HCT116 (cell line): ENCODE results near the gene ATP6V0D1. TPM values are rescaled to one million over a fixed set of nuclear protein-coding genes. Genes with fewer than 3 reads are reported as not detected.

Experiments used
- ATAC-seq: fragments of 200-7000 bp; cut with Tn5 transposase; 2 replicates; pipeline ENCODE4 v1.9.1; 2020; ENCODE audit warnings: mild to moderate bottlenecking, moderate library complexity
- BruUV-seq: library from RNA; stranded (reverse); fragments of 400-500 nt; replicated peaks from 2 replicates; lab custom pipeline; 2021; lab: Mats Ljungman, UMichigan
- CTCF ChIA-PET: fragments of 300-600 bp; sonication (Branson Sonifier 250); formaldehyde crosslinking; loops from one replicate; lab custom pipeline; 2021; ENCODE audit warnings: antibody characterized with exemption; lab: Charles Lee
- POLR2A ChIA-PET: fragments of 300-600, 350-600 bp; sonication (Branson Sonifier 250); formaldehyde crosslinking; loops from one replicate; lab custom pipeline; 2021; ENCODE audit warnings: antibody characterized with exemption; lab: Charles Lee
- RAD21 ChIA-PET, 2 experiments: fragments of 300-600 bp; sonication (Branson Sonifier 250); formaldehyde crosslinking; loops; one replicate each; lab custom pipeline; 2023; ENCODE audit warnings: low total read pairs in 2 of 2; ENCODE audit not compliant: uncharacterized antibody in 2 of 2, unreplicated experiment in 2 of 2, low non-redundant PET in 1 of 2; lab: Charles Lee
- DNase-seq: peaks from one replicate; pipeline ENCODE4 v3.0.0-alpha.2; 2010; ENCODE audit warnings: low read depth, low spot score
- H2AFZ ChIP-seq: fragments of 200-600 bp; shearing (Covaris generic), sonication (generic); 2 replicates; pipeline ENCODE4 v1.6.1; 2017; ENCODE audit warnings: low read depth, mixed run types, mixed read lengths, antibody characterized with exemption, low read length; ENCODE audit not compliant: poor library complexity, severe bottlenecking
- H3K27ac ChIP-seq: 2 replicates; pipeline ENCODE4 v1.5.1; 2012; ENCODE audit warnings: low read depth, low read length
- H3K27me3 ChIP-seq: fragments of 200-600 bp; sonication (generic); 2 replicates; pipeline ENCODE4 v1.6.1; 2016; ENCODE audit warnings: mixed run types, low read length, mixed read lengths; ENCODE audit not compliant: insufficient read depth
- H3K36me3 ChIP-seq, 2 experiments: fragments of 200-500 bp in 1 of 2; fragments of 200-600 bp in 1 of 2; sonication (Bioruptor generic) in 1 of 2; sonication (generic) in 1 of 2; 2 replicates each; pipeline versions ENCODE4 v1.5.1 to v1.6.1; 2014 to 2016; ENCODE audit warnings: low read length in 2 of 2, inconsistent platforms in 1 of 2, mixed read lengths in 1 of 2, mixed run types in 1 of 2; ENCODE audit not compliant: insufficient read depth in 2 of 2, control insufficient read depth in 1 of 2
- H3K4me1 ChIP-seq, 2 experiments: fragments of 200-600 bp in 1 of 2; sonication (generic) in 1 of 2; 2 replicates each; pipeline versions ENCODE4 v1.5.1 to v1.6.1; 2012 to 2017; ENCODE audit warnings: low read length in 2 of 2, inconsistent platforms in 1 of 2, mild to moderate bottlenecking in 1 of 2, mixed read lengths in 1 of 2, mixed run types in 1 of 2, moderate library complexity in 1 of 2; ENCODE audit not compliant: insufficient read depth in 2 of 2, control insufficient read depth in 1 of 2
- H3K4me2 ChIP-seq: fragments of 200-600 bp; sonication (generic); 2 replicates; pipeline ENCODE4 v1.6.1; 2017; ENCODE audit warnings: mixed run types, low read length, mixed read lengths
- H3K4me3 ChIP-seq, 2 experiments: fragments of 200-600 bp in 1 of 2; sonication (generic) in 1 of 2; replicated peaks in 1 of 2; 2 replicates each; pipeline ENCODE4 v1.5.1; 2011 to 2016; ENCODE audit warnings: low read length in 2 of 2, control low read depth in 1 of 2, low read depth in 1 of 2, mild to moderate bottlenecking in 1 of 2, mixed read lengths in 1 of 2, mixed run types in 1 of 2
- H3K79me2 ChIP-seq: fragments of 200-600 bp; sonication (generic); 2 replicates; pipeline ENCODE4 v1.6.1; 2017; ENCODE audit warnings: mild to moderate bottlenecking, mixed run types, low read length, moderate library complexity, mixed read lengths; ENCODE audit not compliant: insufficient read depth
- H3K9ac ChIP-seq: fragments of 200-600 bp; sonication (generic); 2 replicates; pipeline ENCODE4 v1.6.1; 2016; ENCODE audit warnings: low read length, mixed read lengths
- H3K9me2 ChIP-seq: fragments of 200-600 bp; sonication (generic), shearing (Covaris generic); 2 replicates; pipeline ENCODE4 v1.6.1; 2017; ENCODE audit warnings: mixed run types, mild to moderate bottlenecking, moderate library complexity; ENCODE audit not compliant: insufficient read depth
- H3K9me3 ChIP-seq, 2 experiments: fragments of 200-500 bp in 1 of 2; fragments of 200-600 bp in 1 of 2; sonication (Bioruptor generic) in 1 of 2; sonication (generic) in 1 of 2; 2 replicates each; pipeline ENCODE4 v1.6.1; 2014 to 2017; ENCODE audit warnings: low read length in 2 of 2, mixed read lengths in 2 of 2, inconsistent platforms in 1 of 2, low read depth in 1 of 2, mild to moderate bottlenecking in 1 of 2, mixed run types in 1 of 2, moderate library complexity in 1 of 2; ENCODE audit not compliant: control insufficient read depth in 1 of 2, insufficient read depth in 1 of 2
- H4K20me1 ChIP-seq: fragments of 200-600 bp; sonication (generic), shearing (Covaris generic); 2 replicates; pipeline ENCODE4 v1.6.1; 2017; ENCODE audit warnings: mixed run types, mild to moderate bottlenecking, moderate library complexity; ENCODE audit not compliant: insufficient read depth
- CBX3 ChIP-seq: IDR thresholded peaks from 2 replicates; pipeline ENCODE4 v1.6.1; 2012; ENCODE audit warnings: low read depth
- CEBPB ChIP-seq: IDR thresholded peaks from 2 replicates; pipeline ENCODE4 v1.6.1; 2012; ENCODE audit warnings: low read depth
- EGR1 ChIP-seq: IDR thresholded peaks from 2 replicates; pipeline ENCODE4 v1.6.1; 2012; ENCODE audit warnings: low read depth
- EZH2 ChIP-seq: fragments of 200-600 bp; sonication (generic); IDR thresholded peaks from 2 replicates; pipeline ENCODE4 v1.6.1; 2017; ENCODE audit warnings: antibody characterized with exemption, mixed run types
- FOSL1 ChIP-seq: IDR thresholded peaks from 2 replicates; pipeline ENCODE4 v1.6.1; 2012; ENCODE audit warnings: low read depth
- POLR2AphosphoS5 ChIP-seq: IDR thresholded peaks from 2 replicates; pipeline ENCODE4 v1.6.1; 2011; ENCODE audit warnings: mild to moderate bottlenecking, low read depth, low read length, moderate library complexity
- SIN3A ChIP-seq: IDR thresholded peaks from 2 replicates; pipeline ENCODE4 v1.6.1; 2012; ENCODE audit warnings: low read depth
- SRF ChIP-seq: IDR thresholded peaks from 2 replicates; pipeline ENCODE4 v1.6.1; 2012; ENCODE audit warnings: low read depth
- YY1 ChIP-seq: IDR thresholded peaks from 2 replicates; pipeline ENCODE4 v1.6.1; 2011; ENCODE audit warnings: low read length, low read depth, moderate library complexity, mild to moderate bottlenecking; ENCODE audit not compliant: insufficient replicate concordance; ENCODE audit errors: extremely low read depth
- ZFX ChIP-seq: fragments of 450-650 bp; IDR thresholded peaks from 2 replicates; pipeline ENCODE4 v1.6.1; 2017
- ZNF274 ChIP-seq: fragments of 200-500 bp; sonication (Bioruptor generic); IDR thresholded peaks from 2 replicates; pipeline ENCODE4 v1.6.1; 2014; ENCODE audit warnings: mild to moderate bottlenecking, low read depth, low read length, inconsistent platforms
- intact Hi-C: fragments of 100-400 bp; cut with micrococcal nuclease; formaldehyde crosslinking; loops from 2 replicates; pipeline ENCODE4 v1.10.0; 2022
- total RNA-seq: library from RNA; stranded (reverse); gene quantifications from one replicate; pipeline ENCODE4 v1.2.1, GENCODE V29; 2021; ENCODE audit not compliant: unreplicated experiment
- TF ChIP-seq, protein P1 (sequence below), 3 experiments: fragments of 200-600 bp in 1 of 3; sonication (generic) in 1 of 3; IDR thresholded peaks in 2 of 3; conservative IDR thresholded peaks in 1 of 3; 2 replicates each; pipeline ENCODE4 v1.5.1; 2012 to 2017; ENCODE audit warnings: low read depth in 2 of 3, low read length in 2 of 3, antibody characterized with exemption in 1 of 3, borderline replicate concordance in 1 of 3, control low read depth in 1 of 3, mild to moderate bottlenecking in 1 of 3, mixed read lengths in 1 of 3, mixed run types in 1 of 3, moderate library complexity in 1 of 3; ENCODE audit not compliant: insufficient read depth in 1 of 3

Gene ATP6V0D1
- total RNA-seq, 1 experiment from 2014 or later, result 36.6 TPM

DNA sequence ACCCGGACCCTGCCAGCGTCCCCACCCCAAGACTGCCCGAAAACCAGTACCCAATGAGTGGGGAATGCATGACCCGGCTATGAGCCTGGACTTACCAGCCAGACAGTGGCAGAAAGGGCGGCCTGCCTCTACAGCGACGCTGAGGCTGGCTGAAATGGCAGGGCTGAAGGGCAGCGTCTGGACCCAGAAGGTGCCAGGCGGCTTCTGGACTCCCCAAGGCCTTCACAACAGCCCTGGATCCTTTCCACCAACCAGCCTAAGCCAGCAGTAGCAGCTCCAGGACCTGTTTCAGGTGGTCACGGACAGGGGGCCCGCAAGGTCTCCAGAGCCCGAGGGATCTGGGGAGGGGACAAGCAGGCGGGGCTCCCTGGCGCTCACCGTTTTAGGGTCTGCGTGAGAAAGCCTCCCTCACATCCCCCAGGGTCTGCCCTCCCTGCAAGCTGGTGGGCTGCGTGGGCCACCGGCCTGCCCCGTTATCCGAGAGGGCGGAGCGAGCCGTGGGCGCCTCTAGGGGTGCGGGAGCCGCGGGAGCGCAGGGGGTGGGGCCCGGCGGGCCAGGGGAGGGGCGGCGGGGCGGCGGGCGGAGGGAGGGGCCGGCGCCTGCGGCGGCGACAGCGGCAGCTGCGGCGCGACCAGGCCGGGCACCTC, 47.4 kb upstream of the ATP6V0D1 start, which contains the start of gene RIPOR1:
RIPOR1 (plus strand) TSS at position 608 of the 648 bp plus-strand sequence. CDS start 9,618 bp downstream, outside the sequence.
- ChIA-PET POLR2A (no interaction called here), CTCF (interaction anchor here (1.2 to 1.3 kb wide), 2 partner anchors 19 to 34 kb away, joined by 3 to 5 read pairs; no protein-coding TSS in a partner anchor), RAD21 (no interaction called here)
- Histone ChIP-seq H4K20me1 (no peaks in the 10 kb centered on the region), H3K27me3 (no peaks in the 10 kb centered on the region), H3K9me2 (no peaks in the 10 kb centered on the region), H3K9me3 (no peaks in the 10 kb centered on the region), H3K79me2 (peaks cover 30% of the 10 kb centered on the region), H3K4me1 (peaks cover 17 to 58% of the 10 kb centered on the region in 2 experiments), H3K9ac (peak within 1 kb of the TSS; percentile 88), H2AFZ (peak within 1 kb of the TSS; percentile 89), H3K27ac (peak within 1 kb of the TSS; percentile 90), H3K36me3 (no peaks in the 10 kb centered on the region), H3K4me3 (peak within 1 kb of the TSS; percentile 77 to 91), H3K4me2 (peak within 1 kb of the TSS; percentile 99)
- BruUV-seq, result no TSS peak
- ATAC-seq, result peak; percentile 79
- no peak for TF ChIP-seq CBX3
- TF ChIP-seq, protein P1, sequence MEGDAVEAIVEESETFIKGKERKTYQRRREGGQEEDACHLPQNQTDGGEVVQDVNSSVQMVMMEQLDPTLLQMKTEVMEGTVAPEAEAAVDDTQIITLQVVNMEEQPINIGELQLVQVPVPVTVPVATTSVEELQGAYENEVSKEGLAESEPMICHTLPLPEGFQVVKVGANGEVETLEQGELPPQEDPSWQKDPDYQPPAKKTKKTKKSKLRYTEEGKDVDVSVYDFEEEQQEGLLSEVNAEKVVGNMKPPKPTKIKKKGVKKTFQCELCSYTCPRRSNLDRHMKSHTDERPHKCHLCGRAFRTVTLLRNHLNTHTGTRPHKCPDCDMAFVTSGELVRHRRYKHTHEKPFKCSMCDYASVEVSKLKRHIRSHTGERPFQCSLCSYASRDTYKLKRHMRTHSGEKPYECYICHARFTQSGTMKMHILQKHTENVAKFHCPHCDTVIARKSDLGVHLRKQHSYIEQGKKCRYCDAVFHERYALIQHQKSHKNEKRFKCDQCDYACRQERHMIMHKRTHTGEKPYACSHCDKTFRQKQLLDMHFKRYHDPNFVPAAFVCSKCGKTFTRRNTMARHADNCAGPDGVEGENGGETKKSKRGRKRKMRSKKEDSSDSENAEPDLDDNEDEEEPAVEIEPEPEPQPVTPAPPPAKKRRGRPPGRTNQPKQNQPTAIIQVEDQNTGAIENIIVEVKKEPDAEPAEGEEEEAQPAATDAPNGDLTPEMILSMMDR (IDR thresholded peaks at IDR 0.05 in 2 of 3, conservative IDR thresholded peaks at IDR 0.05 in 1 of 3; ENCODE audit: borderline replicate concordance in 1 of 3, insufficient read depth in 1 of 3, low read depth in 2 of 3, low read length in 2 of 3), result 0 out of 6 replicates have a peak, but pooled peaks of 1 of the 3 experiments have one; percentile 2
- intact Hi-C loops, result loop anchor here (10.0 kb wide), 3 partner anchors 276 to 706 kb away; partner anchors contain the start of genes CTRL, ESRP2, PSMB10 and RANBP10
- DNase-seq, result no peak

DNA sequence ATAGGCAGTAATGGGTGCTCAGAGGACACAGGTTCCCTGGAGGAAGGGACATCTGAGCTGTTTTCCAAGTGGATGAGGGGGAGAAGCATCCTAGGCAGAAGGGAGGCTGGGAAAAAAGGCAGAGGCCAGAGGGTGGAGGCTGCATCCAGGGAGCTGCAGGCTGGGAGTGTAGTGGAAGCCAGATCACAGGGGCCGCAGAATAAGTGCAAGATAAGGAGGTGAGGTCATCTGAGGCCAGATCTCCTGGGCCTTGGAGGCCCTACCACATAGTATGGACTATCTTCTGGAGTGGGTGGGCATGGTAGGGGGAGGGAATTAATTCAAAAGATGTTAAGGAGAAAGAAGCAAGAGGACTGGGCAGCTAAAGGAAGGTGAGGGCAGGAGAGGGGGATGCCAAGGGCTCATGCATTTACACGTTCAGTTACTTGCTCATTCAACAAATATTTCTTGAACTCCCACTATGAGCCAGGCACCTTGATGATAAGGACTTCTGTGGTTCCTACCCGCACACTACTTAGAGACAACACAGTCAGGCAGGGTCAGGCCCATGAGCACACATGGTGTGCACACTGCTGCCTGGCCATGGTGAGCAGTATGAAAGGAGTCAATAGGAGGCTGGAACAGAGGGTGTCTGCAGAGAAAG, 45.3 kb upstream of the ATP6V0D1 start:
- POLR2A ChIA-PET, result no interaction called here
- TF ChIP-seq ZNF274, result no peak
- no peak for TF ChIP-seq CEBPB
- no peak for TF ChIP-seq FOSL1
- TF ChIP-seq YY1, result no peak
- no peak for TF ChIP-seq ZFX
- no peak for TF ChIP-seq POLR2AphosphoS5
- TF ChIP-seq SRF, result no peak
- no peak for TF ChIP-seq EZH2
- TF ChIP-seq SIN3A, result no peak
- no peak for TF ChIP-seq EGR1
- TF ChIP-seq, all 23 proteins: peak for 0
- Histone ChIP-seq H3K79me2 (peaks cover 21% of the 10 kb centered on the region), H3K9ac (no peak overlapping the region), H3K36me3 (no peaks in the 10 kb centered on the region), H3K27me3 (no peaks in the 10 kb centered on the region), H3K4me3 (no peak overlapping the region), H4K20me1 (no peaks in the 10 kb centered on the region), H2AFZ (no peak overlapping the region), H3K4me1 (peaks cover 17 to 60% of the 10 kb centered on the region in 2 experiments), H3K9me2 (no peaks in the 10 kb centered on the region), H3K4me2 (no peak overlapping the region), H3K9me3 (no peaks in the 10 kb centered on the region), H3K27ac (no peak overlapping the region)
- DNase-seq (no peak), ATAC-seq (no peak)
- intact Hi-C loops, result loop anchor here (10.0 kb wide), 3 partner anchors 279 to 709 kb away; partner anchors contain the start of genes CTRL, ESRP2, PSMB10 and RANBP10
- BruUV-seq, result no TSS peak
- RAD21 ChIA-PET, result no interaction called here
- CTCF ChIA-PET, result no interaction called here
